Measurements from ENCODE around the gene NGB. TPM values are rescaled to one million over a fixed set of nuclear protein-coding genes. Genes with fewer than 3 reads are reported as not detected.

The NGB gene
- total RNA-seq, 2 experiments from 2014 or later = not detected

GRCh38 chr14:77306851-77307496 lies 36.0 kb upstream of the NGB start:
- Histone ChIP-seq H3K36me3 (ENCODE audit: insufficient read depth, low read length) (peaks cover 4% of the 10 kb centered on the region), H3K27me3 (ENCODE audit: control insufficient read depth in 1 of 2, insufficient read depth in 2 of 2, low read length in 2 of 2) (no peaks in the 10 kb centered on the region), H3K9me3 (ENCODE audit: control insufficient read depth in 1 of 2, insufficient read depth in 1 of 2, low read length in 2 of 2) (no peaks in the 10 kb centered on the region), H3K4me1 (ENCODE audit: insufficient read depth, low read length) (no peaks in the 10 kb centered on the region), H3K27ac (ENCODE audit: low read depth in 1 of 2, low read length in 2 of 2) (no peak overlapping the region), H3K4me3 (ENCODE audit: low read length) (no peak overlapping the region)
- Mint-ChIP-seq H3K36me3 (ENCODE audit: low read depth) (no peaks in the 10 kb centered on the region), H3K4me3 (no peak overlapping the region), H3K9me3 (no peaks in the 10 kb centered on the region), H3K27ac (no peak overlapping the region), H3K27me3 (no peaks in the 10 kb centered on the region), H3K4me1 (ENCODE audit: low read depth) (no peaks in the 10 kb centered on the region)
- DNase-seq (no peak), ATAC-seq (ENCODE audit: poor library complexity) (no peak)
- CTCF ChIA-PET = interaction anchor here (1.0 kb wide), 1 partner anchor 9 kb away, joined by 5 read pairs; no protein-coding TSS in a partner anchor
- POLR2A ChIA-PET = no interaction called here
- TF ChIP-seq CTCF (IDR thresholded peaks at IDR 0.05) = no peak
- intact Hi-C loops (cut with DNase I, micrococcal nuclease) = no loop called here

GRCh38 chr14:77306416-77306815 lies 35.4 kb upstream of the NGB start:
- H3K4me3 ChIP-seq (ENCODE audit: low read length) = no peak overlapping the region
- H3K36me3 ChIP-seq (ENCODE audit: insufficient read depth, low read length) = peaks cover 4% of the 10 kb centered on the region
- no peaks in the 10 kb centered on the region for H3K27me3 ChIP-seq (ENCODE audit: control insufficient read depth in 1 of 2, insufficient read depth in 2 of 2, low read length in 2 of 2)
- H3K4me1 ChIP-seq (ENCODE audit: insufficient read depth, low read length) = no peaks in the 10 kb centered on the region
- POLR2A ChIA-PET = no interaction called here
- DNase-seq (no peak), ATAC-seq (ENCODE audit: poor library complexity) (no peak)
- Mint-ChIP-seq H3K36me3 (ENCODE audit: low read depth) (no peaks in the 10 kb centered on the region), H3K4me3 (no peak overlapping the region), H3K27me3 (no peaks in the 10 kb centered on the region), H3K4me1 (ENCODE audit: low read depth) (no peaks in the 10 kb centered on the region), H3K9me3 (no peaks in the 10 kb centered on the region), H3K27ac (no peak overlapping the region)
- intact Hi-C loops (cut with DNase I, micrococcal nuclease) = no loop called here
- CTCF ChIA-PET = interaction anchor here (1.0 kb wide), 1 partner anchor 9 kb away, joined by 5 read pairs; no protein-coding TSS in a partner anchor
- H3K9me3 ChIP-seq (ENCODE audit: control insufficient read depth in 1 of 2, insufficient read depth in 1 of 2, low read length in 2 of 2) = no peaks in the 10 kb centered on the region
- no peak overlapping the region for H3K27ac ChIP-seq (ENCODE audit: low read depth in 1 of 2, low read length in 2 of 2)
- TF ChIP-seq CTCF (IDR thresholded peaks at IDR 0.05) = no peak

GRCh38 chr14:77305696-77306095 lies 34.7 kb upstream of the NGB start:
- ATAC-seq (ENCODE audit: poor library complexity) = no peak
- Histone ChIP-seq H3K27ac (ENCODE audit: low read depth in 1 of 2, low read length in 2 of 2) (no peak overlapping the region), H3K36me3 (ENCODE audit: insufficient read depth, low read length) (peaks cover 4% of the 10 kb centered on the region), H3K4me1 (ENCODE audit: insufficient read depth, low read length) (no peaks in the 10 kb centered on the region), H3K4me3 (ENCODE audit: low read length) (no peak overlapping the region), H3K27me3 (ENCODE audit: control insufficient read depth in 1 of 2, insufficient read depth in 2 of 2, low read length in 2 of 2) (no peaks in the 10 kb centered on the region), H3K9me3 (ENCODE audit: control insufficient read depth in 1 of 2, insufficient read depth in 1 of 2, low read length in 2 of 2) (no peaks in the 10 kb centered on the region)
- intact Hi-C loops (cut with DNase I, micrococcal nuclease) = no loop called here
- H3K27me3 Mint-ChIP-seq = no peaks in the 10 kb centered on the region
- H3K36me3 Mint-ChIP-seq (ENCODE audit: low read depth) = no peaks in the 10 kb centered on the region
- H3K27ac Mint-ChIP-seq = no peak overlapping the region
- CTCF ChIA-PET = no interaction called here
- no peak for TF ChIP-seq CTCF (IDR thresholded peaks at IDR 0.05)
- H3K9me3 Mint-ChIP-seq = no peaks in the 10 kb centered on the region
- no peaks in the 10 kb centered on the region for H3K4me1 Mint-ChIP-seq (ENCODE audit: low read depth)
- POLR2A ChIA-PET = no interaction called here
- no peak overlapping the region for H3K4me3 Mint-ChIP-seq
- DNase-seq = no peak
